HL-60/S4 treated with retinoic acid at 250 ng/mL for 4 days and 3 days (cell line): ENCODE results near the gene ZFYVE26.

Experiments used
- in situ Hi-C: fragments of 300-500 bp; cut with MboI; formaldehyde crosslinking; loops from 2 replicates; pipeline ENCODE4 v1.7.0; 2022; ENCODE audit warnings: low sequenced_read_pairs

The ZFYVE26 gene

DNA sequence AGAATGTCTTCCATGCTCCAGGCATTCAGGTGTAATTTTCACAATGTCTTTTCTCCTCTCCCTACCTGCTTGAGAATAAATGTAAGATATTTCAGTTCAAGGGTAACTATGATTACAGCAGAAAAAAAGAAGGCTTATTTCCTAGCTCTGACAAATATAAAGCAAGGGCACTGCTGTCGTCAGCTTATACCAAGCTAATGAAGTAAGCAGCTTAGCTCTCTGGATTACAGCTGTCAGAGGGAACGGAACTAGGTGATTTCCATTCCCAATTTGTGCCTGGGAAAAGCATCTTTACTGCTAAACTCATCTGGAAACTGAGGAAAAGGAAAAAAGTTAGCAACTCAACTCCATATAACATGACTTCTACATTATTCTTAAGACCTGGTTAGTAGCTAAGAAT, 56.5 kb downstream of the ZFYVE26 start:
- in situ Hi-C loops, result no loop called here

DNA sequence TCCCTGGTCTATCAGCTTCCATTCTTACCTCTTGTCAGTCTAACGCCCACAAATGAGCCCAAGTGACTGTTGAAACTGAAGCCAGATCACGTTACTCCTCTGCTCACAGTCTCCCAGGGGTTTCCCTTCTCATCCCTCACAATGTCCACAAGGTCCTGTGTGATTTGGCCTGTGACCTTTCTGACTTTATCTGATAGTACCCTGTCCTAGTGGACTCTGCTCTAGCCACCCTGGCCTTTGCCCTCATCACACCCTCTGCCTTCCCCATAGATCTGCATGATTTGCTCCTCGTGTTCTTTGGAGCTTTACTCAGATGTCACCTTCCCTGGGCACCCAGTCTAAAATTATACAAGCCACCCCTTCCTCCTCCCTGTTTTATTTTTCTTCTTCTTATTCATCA, 59.2 kb downstream of the ZFYVE26 start:
- in situ Hi-C loops, result no loop called here

DNA sequence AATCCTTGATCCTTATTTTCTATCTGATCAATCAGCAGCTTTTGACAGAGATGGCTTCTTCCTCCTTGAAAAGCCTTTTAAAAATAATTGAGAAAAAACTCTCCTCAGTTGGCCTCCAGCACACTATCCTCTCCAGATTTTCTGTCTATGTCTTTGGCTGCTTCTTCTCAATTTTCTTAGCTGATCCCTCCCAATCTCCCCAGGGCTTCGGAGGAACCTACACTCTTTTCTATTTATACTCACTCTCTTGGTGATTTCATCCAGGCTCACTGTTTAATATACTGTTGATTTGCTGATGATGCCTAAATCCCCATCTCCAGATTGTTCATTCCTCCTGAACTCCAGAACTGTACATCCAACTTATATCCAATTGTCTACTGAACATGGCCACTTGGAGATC, 59.9 kb downstream of the ZFYVE26 start:
- in situ Hi-C loops, result no loop called here

DNA sequence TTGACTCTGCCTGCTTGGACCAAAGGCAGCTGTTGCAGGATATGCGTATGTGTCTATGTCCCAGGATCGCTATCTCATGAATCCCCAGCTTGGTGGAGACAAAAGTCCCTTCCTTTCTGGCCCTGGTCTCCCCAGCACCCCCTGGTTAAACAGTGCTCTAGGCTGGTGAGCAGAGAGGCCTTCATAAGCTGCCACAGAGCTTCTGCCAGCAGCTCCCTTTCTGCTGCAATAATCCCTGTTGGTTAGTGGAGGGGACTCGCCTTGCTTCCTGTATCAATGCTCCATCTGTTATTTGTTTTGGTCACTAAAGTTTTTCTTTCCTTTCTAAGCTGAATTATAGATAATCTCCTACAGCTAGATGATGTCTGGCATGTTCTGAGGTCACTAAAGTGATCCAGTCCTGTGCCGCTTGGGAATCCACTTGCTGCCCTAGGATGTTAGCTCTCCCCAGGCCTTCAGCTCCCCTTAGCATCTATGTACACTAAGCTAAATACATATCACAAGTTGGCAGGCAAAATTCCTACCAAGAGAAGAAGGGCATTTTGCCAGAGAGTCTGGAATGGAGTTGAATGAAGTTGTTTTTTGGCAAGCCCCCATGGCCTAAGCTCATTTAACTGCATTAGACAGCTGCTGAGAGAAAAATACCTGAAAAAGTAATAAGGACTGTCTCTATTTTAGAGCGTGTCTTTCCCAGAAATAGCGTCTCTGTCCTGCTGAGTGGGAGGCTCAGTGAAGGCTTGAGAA, 66.9 kb downstream of the ZFYVE26 start:
- in situ Hi-C loops, result no loop called here

DNA sequence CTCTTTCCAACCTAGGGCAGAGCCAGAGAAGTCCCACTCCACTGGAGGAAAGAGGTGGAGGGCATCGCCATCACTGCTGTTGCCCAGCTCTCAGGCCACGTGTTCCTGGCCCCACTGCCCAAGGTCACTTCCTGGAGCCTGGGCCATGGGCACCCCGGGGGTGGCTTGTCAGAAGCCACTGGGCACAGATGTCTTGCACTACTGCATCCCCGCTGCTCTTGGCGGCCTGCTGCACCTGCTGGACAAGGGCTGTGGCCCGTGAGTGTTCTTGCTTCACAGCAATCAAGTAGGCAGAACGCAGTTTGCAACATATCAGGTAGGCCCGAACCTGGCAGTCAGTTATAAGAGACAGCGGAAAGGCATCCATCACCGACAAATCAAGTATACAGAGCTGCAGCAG, 68.1 kb downstream of the ZFYVE26 start:
- in situ Hi-C loops, result no loop called here

DNA sequence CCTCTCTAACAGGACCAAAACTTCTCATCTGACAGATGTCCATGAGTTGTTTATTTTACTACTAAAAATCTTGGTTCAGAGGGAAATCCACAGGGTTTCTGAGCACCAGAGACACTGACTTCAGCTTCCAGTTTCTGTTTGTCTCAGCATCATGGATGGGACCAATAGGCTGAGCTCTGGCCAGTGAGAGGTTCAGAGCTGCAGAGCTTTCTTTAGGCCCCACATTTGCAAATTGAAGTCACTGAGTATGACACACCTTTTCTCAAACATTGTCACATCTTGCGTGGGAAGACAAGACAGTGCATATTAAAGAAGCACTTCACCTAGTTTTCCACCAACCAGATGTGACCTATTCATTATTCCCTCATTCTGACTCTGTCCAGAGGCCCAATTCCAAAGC, 69.5 kb downstream of the ZFYVE26 start:
- in situ Hi-C loops, result no loop called here

DNA sequence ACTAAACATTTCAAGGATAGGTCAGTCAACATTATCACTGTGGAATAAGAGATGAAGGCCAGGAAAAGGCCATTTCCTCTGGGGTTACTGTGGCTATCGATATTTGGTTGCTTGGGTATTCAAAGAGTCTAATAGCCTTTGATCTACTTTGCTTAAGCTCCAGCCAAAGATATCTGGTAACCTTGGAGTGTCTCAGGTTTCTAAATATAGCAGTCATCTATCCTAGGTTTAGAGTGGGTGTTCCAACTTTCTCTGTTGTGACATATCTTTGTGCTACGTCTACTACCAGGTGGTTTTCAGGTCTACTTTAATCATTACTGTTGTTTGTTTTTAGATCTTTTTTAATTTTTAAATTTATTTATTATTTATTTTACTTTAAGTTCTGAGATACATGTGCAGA, 72.3 kb downstream of the ZFYVE26 start:
- in situ Hi-C loops, result no loop called here

DNA sequence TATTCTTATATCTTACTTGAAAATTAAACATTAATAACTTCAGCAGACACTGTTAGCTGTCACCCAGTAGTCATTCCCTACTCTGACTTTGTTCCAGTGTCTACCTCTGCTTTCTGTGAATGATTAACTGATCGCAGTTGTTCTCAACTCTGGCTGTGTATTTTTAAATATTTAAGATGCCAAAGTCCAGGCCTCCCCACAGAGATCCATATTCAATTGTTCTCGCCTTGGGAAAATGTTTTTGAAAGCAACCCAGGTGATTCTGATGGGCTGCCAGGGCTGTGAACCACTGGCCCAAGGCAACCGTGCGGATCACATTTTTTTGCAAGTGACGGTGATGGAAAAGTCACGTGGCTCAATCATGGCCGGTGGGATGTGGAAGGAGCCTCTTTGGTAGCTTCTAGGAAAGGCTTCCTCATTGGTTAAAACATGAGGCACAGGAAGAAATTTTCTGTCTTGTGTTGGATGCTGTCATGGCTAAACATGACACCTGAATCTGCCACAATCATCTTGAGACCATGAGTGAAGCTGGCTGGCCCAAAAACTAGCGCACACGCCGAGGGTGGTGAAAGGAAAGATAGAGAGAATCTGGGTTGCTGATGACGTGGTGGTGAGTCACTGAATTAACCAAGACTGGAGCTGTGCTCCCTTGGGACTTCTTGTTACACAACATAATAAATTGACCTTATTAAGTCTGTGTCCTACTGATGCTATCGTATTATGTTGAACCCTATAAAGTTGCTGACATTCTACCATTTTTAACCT, 77.5 kb downstream of the ZFYVE26 start:
- in situ Hi-C loops, result no loop called here

DNA sequence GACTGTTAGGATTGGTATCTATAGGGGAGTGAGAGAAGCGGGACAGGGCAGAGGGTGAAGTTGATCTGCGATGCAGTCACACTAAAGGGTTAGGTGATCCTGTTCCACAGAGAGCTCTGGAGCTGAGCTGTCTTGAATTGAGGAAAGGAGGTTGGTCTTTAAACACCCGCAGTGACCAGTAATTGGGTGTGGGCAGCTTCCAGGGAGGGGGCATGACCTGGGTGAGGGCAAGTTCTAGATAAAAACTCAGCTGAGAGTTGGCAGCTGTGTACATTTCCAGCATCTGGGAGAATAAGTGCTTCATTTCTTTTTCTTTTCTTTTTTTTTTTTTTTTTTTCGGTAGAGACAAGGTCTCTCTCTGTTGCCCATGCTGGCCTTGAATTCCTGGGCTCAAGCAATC, 79.6 kb downstream of the ZFYVE26 start:
- in situ Hi-C loops, result no loop called here

DNA sequence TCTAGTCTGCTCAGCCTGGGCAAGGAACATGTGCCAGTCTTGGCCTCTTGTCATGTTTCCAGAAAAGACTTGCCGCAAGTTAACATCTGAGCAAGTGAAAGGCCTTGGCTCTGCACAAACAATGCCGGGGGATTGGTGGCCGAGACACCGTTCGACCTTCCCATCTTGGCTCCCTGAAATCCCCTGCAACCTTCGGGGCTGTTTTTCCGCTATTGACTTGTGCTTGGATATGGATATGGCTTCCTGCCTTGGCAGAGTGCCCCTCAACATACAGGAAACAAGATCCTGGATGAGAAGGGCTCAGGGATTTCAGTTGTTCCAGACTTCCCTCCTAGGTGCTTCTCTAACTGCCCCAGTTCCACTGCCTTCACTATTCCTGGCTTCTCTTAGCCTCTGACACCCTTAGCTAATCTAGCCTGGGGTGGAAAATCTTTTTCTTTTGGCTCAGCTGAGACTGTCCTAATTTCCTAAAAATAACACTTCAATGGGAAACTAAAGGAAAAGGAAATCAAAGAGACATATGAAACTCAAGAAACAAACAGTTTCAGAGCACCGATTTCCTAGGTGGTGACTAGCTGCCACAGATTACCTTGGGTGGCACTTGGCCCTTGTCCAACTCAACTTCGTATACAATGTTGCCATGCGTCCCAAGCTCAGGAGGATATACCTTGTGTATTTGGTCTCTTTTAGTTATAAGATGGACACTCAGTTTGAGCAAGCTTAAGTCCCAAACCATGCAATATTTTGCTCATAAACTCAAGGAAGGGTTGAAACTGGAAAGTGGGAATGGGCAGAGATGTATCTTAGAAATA, 80.8 kb downstream of the ZFYVE26 start:
- in situ Hi-C loops, result no loop called here

DNA sequence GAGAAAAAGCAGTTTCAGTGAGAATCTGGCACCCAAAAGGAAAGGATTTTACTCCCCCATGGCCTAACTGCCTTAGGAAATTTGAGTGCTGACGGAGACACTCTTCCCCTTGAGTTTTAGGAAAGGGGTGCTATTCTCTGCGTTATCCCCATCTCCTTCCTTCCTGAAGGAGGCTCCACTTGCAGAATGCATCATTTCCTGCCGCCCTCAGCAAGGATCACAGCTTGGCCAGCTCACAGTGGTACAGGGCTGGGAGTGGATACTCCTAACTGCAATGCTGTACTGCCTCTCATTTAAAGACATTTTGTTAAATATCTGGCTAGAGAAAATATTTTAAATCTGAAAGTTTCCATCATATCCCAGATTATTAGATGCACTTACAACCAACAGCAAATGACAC, 81.7 kb downstream of the ZFYVE26 start:
- in situ Hi-C loops, result no loop called here

DNA sequence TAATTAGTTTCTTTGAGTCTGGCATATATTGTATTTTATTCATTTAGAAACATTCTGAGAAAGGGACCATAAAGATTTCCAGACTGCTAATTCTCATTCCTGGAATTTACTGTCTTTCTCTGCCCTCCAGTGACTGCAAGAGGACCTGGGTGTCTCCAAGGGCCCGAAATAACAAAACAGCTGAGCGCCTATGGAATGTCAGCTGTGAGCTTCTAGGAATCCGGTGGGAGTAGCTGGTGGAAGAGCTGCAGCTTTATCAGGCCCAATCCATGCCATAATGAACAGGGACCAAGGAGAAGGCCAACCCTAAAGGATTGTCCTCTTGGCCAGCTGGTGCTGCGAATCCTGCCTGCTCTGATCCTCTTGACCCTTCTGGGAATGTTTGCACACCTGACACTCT, 82.8 kb downstream of the ZFYVE26 start:
- in situ Hi-C loops, result no loop called here

DNA sequence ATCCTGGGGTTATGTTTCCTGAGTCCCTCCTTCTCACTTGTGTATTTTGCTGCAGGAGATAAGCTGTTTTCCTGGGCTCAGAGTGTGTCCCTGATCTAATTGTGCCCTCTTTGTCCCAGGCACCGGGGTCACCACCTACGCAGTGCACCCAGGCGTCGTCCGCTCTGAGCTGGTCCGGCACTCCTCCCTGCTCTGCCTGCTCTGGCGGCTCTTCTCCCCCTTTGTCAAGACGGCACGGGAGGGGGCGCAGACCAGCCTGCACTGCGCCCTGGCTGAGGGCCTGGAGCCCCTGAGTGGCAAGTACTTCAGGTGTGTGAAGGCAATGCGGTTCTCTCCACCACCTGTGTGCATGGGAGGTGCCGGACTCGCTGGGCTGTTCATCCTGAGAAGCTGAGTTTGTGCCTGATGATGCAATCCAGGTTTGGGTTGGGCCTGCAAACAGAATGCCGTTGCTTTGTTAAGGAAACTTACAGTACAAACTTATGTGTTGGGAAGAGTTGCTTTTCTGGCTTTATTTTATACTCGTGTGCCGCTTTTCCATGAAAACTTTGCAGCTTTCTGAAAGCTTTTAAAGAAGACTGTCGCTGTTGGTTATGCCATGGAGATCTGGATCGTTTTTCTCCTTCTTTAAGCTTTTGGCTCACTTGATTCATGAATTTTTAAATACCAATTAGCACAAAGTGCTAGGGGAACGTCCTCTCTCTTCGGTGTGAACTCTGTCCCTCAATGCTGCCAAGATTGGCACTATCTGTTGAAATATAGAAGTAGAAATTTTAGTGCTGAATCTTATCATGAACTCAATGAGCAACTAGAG, 87.1 kb downstream of the ZFYVE26 start:
- in situ Hi-C loops, result no loop called here

DNA sequence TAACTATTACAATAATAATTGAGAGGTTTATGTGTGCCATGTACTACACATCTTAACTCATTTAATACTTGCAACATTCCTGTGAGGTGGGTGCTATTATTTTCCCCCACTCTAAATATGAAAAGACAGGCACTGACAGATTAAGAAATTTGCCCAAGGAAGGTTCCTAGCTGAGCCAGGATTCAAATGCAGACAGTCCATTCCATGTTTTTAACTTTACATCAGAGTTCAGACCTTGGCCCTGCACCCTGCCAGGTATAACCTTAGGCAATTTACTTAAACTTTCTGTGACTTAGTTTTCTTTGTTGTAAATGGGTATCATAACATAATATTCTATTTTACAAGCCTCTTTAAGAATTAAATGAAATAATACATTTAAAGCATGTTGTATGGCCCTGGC, 88.1 kb downstream of the ZFYVE26 start:
- in situ Hi-C loops, result no loop called here

DNA sequence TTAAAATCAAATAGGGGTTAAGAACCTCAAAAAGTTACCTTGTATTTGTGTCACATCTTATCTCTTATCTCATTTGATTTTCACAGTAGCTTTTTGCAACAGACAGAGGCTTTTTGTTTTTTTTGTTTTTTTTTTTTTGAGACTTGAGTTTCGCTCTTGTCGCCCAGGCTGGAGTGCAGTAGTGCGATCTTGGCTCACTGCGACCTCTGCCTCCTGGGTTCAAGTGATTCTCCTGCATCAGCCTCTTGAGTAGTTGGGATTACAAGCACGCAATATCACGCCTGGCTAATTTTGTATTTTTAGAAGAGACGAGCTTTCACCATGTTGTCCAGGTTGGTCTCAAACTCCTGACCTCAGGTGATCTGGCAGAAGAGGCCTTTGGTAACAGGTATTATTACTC, 89.0 kb downstream of the ZFYVE26 start:
- in situ Hi-C loops, result no loop called here

DNA sequence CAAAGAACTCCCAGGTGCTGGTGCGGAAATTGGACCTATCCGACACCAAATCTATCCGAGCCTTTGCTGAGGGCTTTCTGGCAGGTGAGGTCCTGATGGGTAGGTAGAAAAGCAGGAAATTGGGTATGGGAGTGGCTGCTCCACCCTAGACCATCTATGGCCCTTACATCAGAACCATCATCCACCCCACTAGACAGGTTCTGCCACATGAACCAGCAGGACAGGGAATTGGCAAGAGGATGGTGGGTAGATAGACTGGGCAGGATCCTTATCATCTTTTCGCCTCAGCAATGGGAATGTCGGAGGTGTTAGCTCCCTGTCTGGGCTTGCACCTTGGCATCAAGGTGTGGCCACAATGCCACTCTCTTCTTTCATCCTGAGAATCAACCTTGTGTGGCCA, 91.2 kb downstream of the ZFYVE26 start:
- in situ Hi-C loops, result no loop called here

DNA sequence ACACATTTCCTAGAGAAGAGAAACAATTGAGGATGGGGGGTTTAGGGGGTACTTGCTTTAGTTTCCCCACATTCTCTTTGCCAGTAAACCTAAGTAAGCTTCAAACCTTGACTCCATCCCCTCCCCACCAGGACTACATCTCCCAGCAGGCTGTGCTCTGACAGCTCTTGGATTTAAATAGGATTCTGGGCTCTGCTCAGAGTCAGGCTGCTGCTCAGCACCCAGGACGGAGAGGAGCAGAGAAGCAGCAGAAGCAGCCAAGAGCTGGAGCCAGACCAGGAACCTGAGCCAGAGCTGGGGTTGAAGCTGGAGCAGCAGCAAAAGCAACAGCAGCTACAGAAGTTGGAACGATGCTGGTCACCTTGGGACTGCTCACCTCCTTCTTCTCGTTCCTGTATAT, 94.1 kb downstream of the ZFYVE26 start:
- in situ Hi-C loops, result loop anchor here (25.0 kb wide), 1 partner anchor 285 kb away; no protein-coding TSS in a partner anchor

DNA sequence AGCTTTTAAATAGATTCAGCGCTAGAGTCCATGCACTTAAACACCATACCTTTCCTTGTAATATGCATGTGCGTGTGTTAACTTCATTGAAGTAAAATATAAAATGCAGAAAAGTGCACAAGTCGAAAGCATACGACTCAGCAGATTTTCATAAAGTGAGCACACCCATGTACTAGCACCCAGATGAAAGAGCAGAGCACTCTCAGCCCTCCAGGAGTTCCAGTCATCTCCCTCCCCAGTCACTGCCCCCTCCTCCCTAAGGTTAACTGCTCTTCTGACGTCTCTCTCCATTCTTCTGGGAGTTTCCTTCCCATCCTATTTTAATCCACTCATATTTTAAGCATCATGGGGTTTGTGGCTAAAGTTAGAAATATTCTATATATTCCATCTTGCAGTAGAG, 94.5 kb downstream of the ZFYVE26 start:
- in situ Hi-C loops, result loop anchor here (25.0 kb wide), 1 partner anchor 285 kb away; no protein-coding TSS in a partner anchor

DNA sequence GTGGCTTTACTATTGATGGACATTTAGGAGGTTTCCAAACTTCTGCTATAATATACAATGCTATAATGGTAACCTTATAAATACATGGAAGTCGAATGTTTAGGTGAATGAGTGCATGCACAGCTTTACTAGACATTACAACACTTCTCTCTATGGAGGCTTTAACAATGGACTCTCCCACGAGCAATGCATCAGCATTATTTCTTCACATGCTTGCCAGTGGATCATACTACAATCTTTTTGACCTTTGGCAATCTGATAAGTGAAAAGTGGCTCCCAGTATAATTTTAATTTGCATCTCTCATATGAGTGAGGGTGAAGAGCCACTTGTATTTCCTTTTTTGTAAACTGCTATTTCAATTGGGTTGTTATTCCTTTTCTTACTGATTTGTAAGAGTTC, 96.5 kb downstream of the ZFYVE26 start:
- in situ Hi-C loops, result loop anchor here (25.0 kb wide), 1 partner anchor 283 kb away; no protein-coding TSS in a partner anchor

DNA sequence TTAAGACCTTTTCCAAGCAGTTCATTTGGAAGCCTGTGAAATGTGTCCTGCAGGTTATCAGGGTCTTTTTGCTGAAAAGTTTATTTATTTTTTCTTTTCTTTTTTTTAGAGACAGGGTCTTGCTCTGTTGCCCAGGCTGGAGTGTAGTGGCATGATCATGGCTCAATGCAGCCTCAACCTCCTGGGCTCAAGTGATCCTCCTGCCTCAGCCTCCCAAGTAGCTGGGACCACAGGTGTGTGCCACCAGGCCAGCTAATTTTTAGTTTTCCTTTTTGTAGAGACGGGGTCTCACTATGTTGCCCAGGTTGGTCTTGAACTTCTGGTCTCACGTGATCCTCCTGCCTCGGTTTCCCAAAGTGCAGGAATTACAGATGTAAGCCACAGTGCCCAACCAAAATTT, 97.0 kb downstream of the ZFYVE26 start:
- in situ Hi-C loops, result loop anchor here (25.0 kb wide), 1 partner anchor 282 kb away; no protein-coding TSS in a partner anchor

DNA sequence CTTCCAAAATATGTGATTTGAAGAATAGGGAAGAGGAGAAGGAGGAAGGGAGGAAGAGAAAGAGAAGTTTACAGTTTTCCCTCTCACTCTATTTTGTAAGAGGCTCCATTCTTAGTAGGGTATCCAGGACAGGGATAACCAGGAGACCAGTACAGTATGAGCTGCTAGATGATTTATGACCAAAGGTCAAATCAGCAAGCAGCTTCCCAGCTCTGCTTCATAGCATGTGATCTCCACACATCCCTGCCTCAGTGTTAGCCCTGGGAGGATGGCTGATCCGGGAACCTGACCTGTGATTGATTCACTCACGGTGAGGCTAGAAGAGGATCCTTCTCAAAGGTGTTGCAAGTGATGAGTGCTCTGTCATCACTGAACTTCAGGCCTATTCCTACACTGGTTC, 98.1 kb downstream of the ZFYVE26 start:
- in situ Hi-C loops, result loop anchor here (25.0 kb wide), 1 partner anchor 281 kb away; no protein-coding TSS in a partner anchor
